Right lobe of liver (tissue), 6 donors: ENCODE results near the gene CCL13. TPM values are rescaled to one million over a fixed set of nuclear protein-coding genes. Genes with fewer than 3 reads are reported as not detected.

Experiments used
- ATAC-seq, 4 donors: fragments of 200-7000 bp; cut with Tn5 transposase; one replicate each; pipeline ENCODE4 v1.9.1; 2020; ENCODE audit warnings: mild to moderate bottlenecking in 4 of 4, moderate library complexity in 4 of 4
- DNase-seq, 3 donors: peaks; one replicate each; pipeline ENCODE4 v3.0.0-alpha.2; 2020
- H3K27ac ChIP-seq, 3 donors: fragments of 200-600 bp; one replicate each; pipeline ENCODE4 v1.8.0; 2022
- H3K27me3 ChIP-seq, 2 donors: fragments of 200-600 bp; one replicate each; pipeline ENCODE4 v1.8.0; 2022
- H3K36me3 ChIP-seq, 4 donors: fragments of 200-600 bp; sonication (generic) in 1 of 4; one replicate each; pipeline versions ENCODE4 v1.5.1 to v1.8.0; 2017 to 2022; ENCODE audit warnings: control low read depth in 1 of 4
- H3K4me1 ChIP-seq, 4 donors: fragments of 200-600 bp; sonication (generic) in 1 of 4; one replicate each; pipeline versions ENCODE4 v1.5.1 to v1.8.0; 2017 to 2022; ENCODE audit warnings: control low read depth in 1 of 4
- H3K4me3 ChIP-seq, 3 donors: fragments of 200-600 bp; one replicate each; pipeline ENCODE4 v1.8.0; 2022
- H3K9me3 ChIP-seq, 4 donors: fragments of 200-600 bp; sonication (generic) in 1 of 4; one replicate each; pipeline versions ENCODE4 v1.5.1 to v1.8.0; 2017 to 2022; ENCODE audit warnings: control low read depth in 1 of 4
- CTCF ChIP-seq, 4 donors: fragments of 200-600 bp in 3 of 4; fragments of 450-650 bp in 1 of 4; IDR thresholded peaks; one replicate each; pipeline versions ENCODE4 v1.5.1 to v1.8.0; 2016 to 2022; ENCODE audit warnings: antibody characterized with exemption in 4 of 4, mild to moderate bottlenecking in 2 of 4
- POLR2A ChIP-seq: fragments of 450-650 bp; IDR thresholded peaks from one replicate; pipeline ENCODE4 v1.6.1; 2017; ENCODE audit warnings: antibody characterized with exemption, mild to moderate bottlenecking
- WGBS: methylation state at CpG from one replicate; pipeline ENCODE4 v1.1.6; 2018; ENCODE audit warnings: low coverage, low lambda C conversion rate; ENCODE audit not compliant: insufficient coverage; ENCODE audit errors: missing lambda C conversion rate; 5-methylcytosine and 5-hydroxymethylcytosine counted together
- intact Hi-C, 2 donors: fragments of 100-400 bp; cut with DNase I; formaldehyde crosslinking; loops; one replicate each; pipeline versions ENCODE4 v1.11.2 to v1.14.1; 2022
- total RNA-seq, 6 experiments: library from RNA; depleted of rRNA in 2 of 6; stranded (reverse); fragments of >200 nt in 2 of 6; fragmentation: NEBNext Ultra II Directional in 3 of 6; extraction: Animal tissue kit (Norgen Biotek cat#: 25700) in 3 of 6; gene quantifications; one replicate each; pipeline versions ENCODE4 v1.1.0 to v1.2.4, GENCODE V29; 2016 to 2023
- donor health status: DM: no; HTN: yes; CAD: no.
- donor health status: DM: no; HTN: no; CAD: no.
- donor health status: DM: no; HTN: no; CAD: no.
- donor health status: DM: no; HTN: yes; CAD: no.
- donor health status: DM: no; HTN: yes; CAD: no.

The CCL13 gene
- total RNA-seq, 6 experiments from 2014 or later = 0.27 TPM; not detected in 5

GRCh38 chr17:34351096-34351495, 5.2 kb upstream of the CCL13 start:
- Histone ChIP-seq H3K9me3 (no peaks in the 10 kb centered on the region), H3K27ac (no peak overlapping the region), H3K4me1 (no peaks in the 10 kb centered on the region)

GRCh38 chr17:34352191-34352590, 4.1 kb upstream of the CCL13 start:
- no peaks in the 10 kb centered on the region for H3K9me3 ChIP-seq
- H3K36me3 ChIP-seq = no peaks in the 10 kb centered on the region
- no peak for ATAC-seq
- no peak for DNase-seq
- TF ChIP-seq CTCF (IDR thresholded peaks at IDR 0.05) (no peak), POLR2A (no peak)
- no peaks in the 10 kb centered on the region for H3K4me1 ChIP-seq
- H3K27me3 ChIP-seq = no peaks in the 10 kb centered on the region
- H3K4me3 ChIP-seq = no peak overlapping the region
- no peak overlapping the region for H3K27ac ChIP-seq
- intact Hi-C loops = no loop called here

More at GRCh38 chr17:34351096-34351495, 5.2 kb upstream of the CCL13 start:
- intact Hi-C loops = no loop called here
- ATAC-seq (no peak), DNase-seq (no peak)
- Histone ChIP-seq H3K4me3 (no peak overlapping the region), H3K27me3 (no peaks in the 10 kb centered on the region), H3K36me3 (no peaks in the 10 kb centered on the region)
- WGBS = 90% methylated on average over 1 of the region's 1 CpG
- no peak for TF ChIP-seq POLR2A
- TF ChIP-seq CTCF (IDR thresholded peaks at IDR 0.05) = no peak

- Histone ChIP-seq H3K36me3 (no peaks in the 10 kb centered on the region), H3K4me1 (no peaks in the 10 kb centered on the region), H3K27ac (no peak overlapping the region), H3K9me3 (no peaks in the 10 kb centered on the region), H3K4me3 (no peak overlapping the region), H3K27me3 (no peaks in the 10 kb centered on the region)
- DNase-seq (no peak), ATAC-seq (no peak)
- no peak for TF ChIP-seq CTCF (IDR thresholded peaks at IDR 0.05)
- no peak for TF ChIP-seq POLR2A
- intact Hi-C loops = no loop called here
Observed at GRCh38 chr17:34354637-34355036, 1.6 kb upstream of the CCL13 start.

GRCh38 chr17:34357398-34357797, 1.1 kb downstream of the CCL13 start:
- Histone ChIP-seq H3K9me3 (no peaks in the 10 kb centered on the region), H3K4me3 (no peak overlapping the region), H3K4me1 (no peaks in the 10 kb centered on the region), H3K27me3 (no peaks in the 10 kb centered on the region), H3K36me3 (no peaks in the 10 kb centered on the region), H3K27ac (no peak overlapping the region)
- 45% methylated on average over 2 of the region's 2 CpGs for WGBS
- ATAC-seq = no peak
- DNase-seq = no peak
- intact Hi-C loops = no loop called here
- TF ChIP-seq CTCF (IDR thresholded peaks at IDR 0.05) = no peak
- no peak for TF ChIP-seq POLR2A

DNA sequence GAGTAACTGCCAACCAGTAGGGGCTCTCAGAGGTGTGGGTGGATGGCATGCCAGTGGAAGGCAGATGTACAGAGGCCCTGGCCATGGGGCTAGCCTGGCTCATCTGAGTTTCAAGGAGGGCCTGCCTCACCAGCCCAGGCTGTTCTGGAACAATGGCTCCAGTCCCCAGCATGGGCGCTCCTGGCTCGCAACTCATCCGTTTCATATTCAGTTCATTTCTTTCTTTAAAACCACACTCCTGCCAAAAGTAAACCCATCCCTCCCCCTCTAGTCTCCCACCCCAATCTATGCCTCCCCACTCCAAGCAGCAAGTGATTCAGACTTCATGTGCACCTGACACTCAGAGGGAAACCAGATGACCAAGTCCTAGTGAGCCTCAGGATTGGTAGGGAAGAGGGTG, 2.4 kb downstream of the CCL13 start:
- H3K27ac ChIP-seq = no peak overlapping the region
- H3K36me3 ChIP-seq = no peaks in the 10 kb centered on the region
- no peak for ATAC-seq
- no peaks in the 10 kb centered on the region for H3K9me3 ChIP-seq
- TF ChIP-seq POLR2A (no peak), CTCF (IDR thresholded peaks at IDR 0.05) (no peak)
- no peaks in the 10 kb centered on the region for H3K4me1 ChIP-seq
- H3K27me3 ChIP-seq = no peaks in the 10 kb centered on the region
- no peak for DNase-seq
- 96% methylated on average over 3 of the region's 3 CpGs for WGBS
- intact Hi-C loops = no loop called here
- H3K4me3 ChIP-seq = no peak overlapping the region
